ENCODE results near the gene SUPT20H.

Gene SUPT20H

DNA sequence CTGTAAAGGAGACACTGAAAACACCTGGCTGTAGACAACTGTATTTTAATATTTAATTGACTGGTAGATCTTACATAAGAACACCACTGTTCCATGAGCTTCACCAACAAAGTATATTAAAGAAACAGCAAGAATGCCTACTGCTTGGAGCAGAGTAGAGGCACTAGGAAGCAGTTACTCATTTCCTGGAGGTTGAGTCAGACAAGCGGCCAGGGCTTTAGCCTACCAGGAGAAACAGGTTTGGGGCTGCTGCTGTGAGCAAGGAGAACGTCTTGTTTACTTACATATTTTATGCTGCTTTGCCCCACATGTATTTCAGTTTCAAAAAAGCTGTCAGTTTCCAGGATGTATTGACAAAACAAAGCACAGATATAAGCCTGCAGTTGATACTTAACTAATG, 93.7 kb downstream of the SUPT20H start:
- TF ChIP-seq, protein P1, sequence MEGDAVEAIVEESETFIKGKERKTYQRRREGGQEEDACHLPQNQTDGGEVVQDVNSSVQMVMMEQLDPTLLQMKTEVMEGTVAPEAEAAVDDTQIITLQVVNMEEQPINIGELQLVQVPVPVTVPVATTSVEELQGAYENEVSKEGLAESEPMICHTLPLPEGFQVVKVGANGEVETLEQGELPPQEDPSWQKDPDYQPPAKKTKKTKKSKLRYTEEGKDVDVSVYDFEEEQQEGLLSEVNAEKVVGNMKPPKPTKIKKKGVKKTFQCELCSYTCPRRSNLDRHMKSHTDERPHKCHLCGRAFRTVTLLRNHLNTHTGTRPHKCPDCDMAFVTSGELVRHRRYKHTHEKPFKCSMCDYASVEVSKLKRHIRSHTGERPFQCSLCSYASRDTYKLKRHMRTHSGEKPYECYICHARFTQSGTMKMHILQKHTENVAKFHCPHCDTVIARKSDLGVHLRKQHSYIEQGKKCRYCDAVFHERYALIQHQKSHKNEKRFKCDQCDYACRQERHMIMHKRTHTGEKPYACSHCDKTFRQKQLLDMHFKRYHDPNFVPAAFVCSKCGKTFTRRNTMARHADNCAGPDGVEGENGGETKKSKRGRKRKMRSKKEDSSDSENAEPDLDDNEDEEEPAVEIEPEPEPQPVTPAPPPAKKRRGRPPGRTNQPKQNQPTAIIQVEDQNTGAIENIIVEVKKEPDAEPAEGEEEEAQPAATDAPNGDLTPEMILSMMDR (IDR thresholded peaks at IDR 0.05; ENCODE audit: control extremely low read depth, extremely low read depth, low read depth, missing control alignments), result no peak
- DNase-seq (ENCODE audit: extremely low spot score), result no peak
- ChIA-PET CTCF (no interaction called here), POLR2A (no interaction called here)

DNA sequence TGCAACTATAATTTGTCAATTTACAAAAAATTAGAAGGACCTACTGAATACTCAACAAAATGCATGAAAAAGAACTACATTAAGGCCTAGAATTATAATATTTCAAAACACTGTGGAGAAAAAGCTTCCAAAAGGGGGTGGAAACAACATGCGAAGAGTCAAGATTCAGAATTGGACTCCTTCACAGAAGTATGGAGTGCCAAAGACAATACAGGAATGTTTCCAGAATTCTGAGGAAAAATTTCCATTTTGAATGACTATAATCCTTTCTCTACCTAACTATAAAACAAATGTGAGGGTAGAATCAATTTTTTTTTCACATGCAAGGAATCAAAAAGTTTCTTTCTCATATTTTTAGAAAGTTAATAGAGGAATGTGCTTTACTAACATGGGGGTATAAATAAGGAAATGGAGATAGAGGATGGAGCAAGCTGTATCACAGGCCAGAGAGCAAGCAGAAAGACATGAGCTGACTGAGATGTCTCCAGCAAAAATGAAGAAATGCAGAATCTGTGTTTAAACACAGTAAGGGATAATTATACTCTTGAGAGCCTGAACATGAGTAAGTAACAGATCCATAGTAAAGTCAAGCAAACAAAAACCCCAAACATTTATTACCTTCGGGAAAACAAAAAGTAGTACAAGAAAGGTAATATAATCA, 99.9 kb downstream of the SUPT20H start:
- ChIA-PET POLR2A (no interaction called here), CTCF (interaction anchor here (0.9 to 1.5 kb wide), 5 partner anchors 9 to 30 kb away, joined by 3 to 6 read pairs (median 4); no protein-coding TSS in a partner anchor)
- TF ChIP-seq, protein P1 (IDR thresholded peaks at IDR 0.05; ENCODE audit: control extremely low read depth, extremely low read depth, low read depth, missing control alignments), result no peak
- DNase-seq (ENCODE audit: extremely low spot score), result no peak
